ENCODE measurements around the gene GALC. TPM values are rescaled to one million over a fixed set of nuclear protein-coding genes. Genes with fewer than 3 reads are reported as not detected.

Gene GALC
- total and polyA plus RNA-seq, 12 donors: 8.3 to 330 (median 37.3) TPM

GRCh38 chr14:88012495-88012894 is 19.5 kb upstream of the GALC start:
- 76 to 83% (median 80%) methylated on average over 5 of the region's 5 CpGs for WGBS, 4 donors
- intact Hi-C loops (cut with DNase I): no loop called here
- TF ChIP-seq CTCF (IDR thresholded peaks at IDR 0.05) (no peak), POLR2A (IDR thresholded peaks at IDR 0.05) (no peak)

GRCh38 chr14:88010331-88010730 is 17.3 kb upstream of the GALC start:
- 62 to 82% (median 66%) methylated on average over 2 of the region's 2 CpGs for WGBS, 4 donors
- H3K27ac ChIP-seq: no peak overlapping the region
- DNase-seq: no peak
- no peaks in the 10 kb centered on the region for H3K36me3 ChIP-seq (replicated peaks in 1 of 2)
- intact Hi-C loops (cut with DNase I): no loop called here
- no peaks in the 10 kb centered on the region for H3K4me1 ChIP-seq (replicated peaks in 1 of 2)
- no peaks in the 10 kb centered on the region for H3K27me3 ChIP-seq
- no peak overlapping the region for H3K4me3 ChIP-seq
- TF ChIP-seq CTCF (IDR thresholded peaks at IDR 0.05): no peak
- no peak for TF ChIP-seq POLR2A (IDR thresholded peaks at IDR 0.05)
- no peaks in the 10 kb centered on the region for H3K9me3 ChIP-seq (replicated peaks in 1 of 3)

More at GRCh38 chr14:88012495-88012894, 19.5 kb upstream of the GALC start:
- H3K36me3 ChIP-seq (replicated peaks in 1 of 2): no peaks in the 10 kb centered on the region
- no peak overlapping the region for H3K27ac ChIP-seq
- H3K9me3 ChIP-seq (replicated peaks in 1 of 3): no peaks in the 10 kb centered on the region
- H3K4me3 ChIP-seq: no peak overlapping the region
- no peaks in the 10 kb centered on the region for H3K27me3 ChIP-seq
- H3K4me1 ChIP-seq (replicated peaks in 1 of 2): no peaks in the 10 kb centered on the region
- no peak for DNase-seq

GRCh38 chr14:88009486-88009885 is 16.5 kb upstream of the GALC start:
- no peaks in the 10 kb centered on the region for H3K36me3 ChIP-seq (replicated peaks in 1 of 2)
- TF ChIP-seq POLR2A (IDR thresholded peaks at IDR 0.05): no peak
- no peak for TF ChIP-seq CTCF (IDR thresholded peaks at IDR 0.05)
- DNase-seq: no peak
- no peak overlapping the region for H3K4me3 ChIP-seq
- no peaks in the 10 kb centered on the region for H3K4me1 ChIP-seq (replicated peaks in 1 of 2)
- 86 to 92% (median 89%) methylated on average over 1 of the region's 1 CpG for whole genome bisulfite sequencing, 4 donors
- H3K27ac ChIP-seq: no peak overlapping the region
- no peaks in the 10 kb centered on the region for H3K9me3 ChIP-seq (replicated peaks in 1 of 3)
- no peaks in the 10 kb centered on the region for H3K27me3 ChIP-seq
- intact Hi-C loops (cut with DNase I): no loop called here

- intact Hi-C loops (cut with DNase I): no loop called here
- Histone ChIP-seq H3K9me3 (replicated peaks in 1 of 3) (no peaks in the 10 kb centered on the region), H3K4me3 (no peak overlapping the region), H3K27me3 (no peaks in the 10 kb centered on the region), H3K27ac (no peak overlapping the region), H3K36me3 (replicated peaks in 1 of 2) (no peaks in the 10 kb centered on the region), H3K4me1 (replicated peaks in 1 of 2) (no peaks in the 10 kb centered on the region)
- DNase-seq: no peak
- TF ChIP-seq POLR2A (IDR thresholded peaks at IDR 0.05): no peak
- no peak for TF ChIP-seq CTCF (IDR thresholded peaks at IDR 0.05)
- 89 to 92% (median 91%) methylated on average over 2 of the region's 2 CpGs for WGBS, 4 donors
Observed at GRCh38 chr14:88008039-88008742, 15.2 kb upstream of the GALC start.

Measured in adrenal gland (tissue), 12 donors.